ENCODE results near the gene MFSD11.
"Not testable (repeated sequence)": the region's sequence is repeated elsewhere in the genome, so short reads cannot be mapped to it uniquely, and the experiment has no call there.

The MFSD11 gene

DNA sequence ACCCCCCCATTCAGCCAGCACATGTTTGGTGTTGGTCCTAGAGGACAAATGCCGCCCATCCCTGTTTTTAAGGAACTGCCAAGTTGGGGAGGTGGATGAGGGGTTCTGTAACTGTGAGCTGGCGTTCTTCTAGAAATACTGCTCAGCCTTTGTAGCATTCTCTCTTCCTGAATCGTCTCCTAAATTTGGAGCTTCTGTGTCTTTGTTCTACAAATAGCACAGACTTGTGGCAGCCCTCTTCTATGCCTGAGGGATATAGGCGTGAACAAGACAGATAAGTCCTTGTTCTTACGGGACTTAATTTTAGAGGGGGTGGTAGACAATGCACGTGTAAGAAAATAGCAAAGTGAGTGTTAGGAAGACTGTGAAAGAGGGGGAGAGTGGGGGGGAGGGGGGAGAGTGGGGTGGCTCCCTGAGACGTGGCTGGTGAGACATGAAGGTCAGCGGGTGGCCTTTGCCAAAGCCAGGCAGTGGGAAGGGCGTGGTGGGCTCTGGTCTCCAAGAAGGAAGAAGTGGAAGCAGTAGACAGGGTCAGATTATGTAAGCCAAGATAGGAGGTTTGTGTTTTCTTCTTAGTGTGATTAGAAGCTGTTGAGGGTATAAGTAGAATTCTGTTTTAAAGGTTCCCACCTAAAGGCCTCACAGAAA, 9.9 kb downstream of the MFSD11 start:
- no peak for DNase-seq (ENCODE audit: low spot score)

- no peak for DNase-seq (ENCODE audit: low spot score)
These were observed 10.7 kb downstream of the MFSD11 start for GRCh38 chr17:76748657-76749056.

DNA sequence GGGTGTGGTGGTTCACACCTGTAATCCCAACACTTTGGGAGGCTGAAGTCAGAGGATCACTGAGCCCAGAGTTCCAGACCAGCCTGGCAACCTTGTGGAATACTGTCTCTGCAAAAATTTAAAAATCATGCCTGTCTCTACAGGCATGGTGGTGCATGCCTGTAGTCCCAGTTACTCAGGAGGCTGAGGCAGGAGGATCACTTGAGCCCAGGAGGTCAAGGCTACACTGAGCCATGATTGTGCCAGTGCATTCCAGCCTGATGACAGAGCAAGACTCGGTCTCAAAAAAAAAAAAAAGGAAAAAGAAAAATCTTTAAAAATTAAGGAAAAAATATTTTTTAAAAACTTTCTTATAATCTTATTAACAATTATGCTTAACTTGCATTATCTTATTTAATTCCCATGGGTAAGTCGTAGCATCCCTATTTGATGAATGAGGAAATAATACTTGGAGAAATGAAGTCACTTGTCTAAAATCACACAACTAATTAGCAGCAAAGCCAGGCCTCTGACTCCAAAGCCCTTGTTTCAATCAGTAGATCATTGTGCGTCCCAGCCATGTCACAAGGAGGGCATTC, 13.6 kb downstream of the MFSD11 start:
- DNase-seq (ENCODE audit: low spot score) = no peak

GRCh38 chr17:76752006-76752405, 14.1 kb downstream of the MFSD11 start:
- DNase-seq (ENCODE audit: low spot score) = no peak

DNA sequence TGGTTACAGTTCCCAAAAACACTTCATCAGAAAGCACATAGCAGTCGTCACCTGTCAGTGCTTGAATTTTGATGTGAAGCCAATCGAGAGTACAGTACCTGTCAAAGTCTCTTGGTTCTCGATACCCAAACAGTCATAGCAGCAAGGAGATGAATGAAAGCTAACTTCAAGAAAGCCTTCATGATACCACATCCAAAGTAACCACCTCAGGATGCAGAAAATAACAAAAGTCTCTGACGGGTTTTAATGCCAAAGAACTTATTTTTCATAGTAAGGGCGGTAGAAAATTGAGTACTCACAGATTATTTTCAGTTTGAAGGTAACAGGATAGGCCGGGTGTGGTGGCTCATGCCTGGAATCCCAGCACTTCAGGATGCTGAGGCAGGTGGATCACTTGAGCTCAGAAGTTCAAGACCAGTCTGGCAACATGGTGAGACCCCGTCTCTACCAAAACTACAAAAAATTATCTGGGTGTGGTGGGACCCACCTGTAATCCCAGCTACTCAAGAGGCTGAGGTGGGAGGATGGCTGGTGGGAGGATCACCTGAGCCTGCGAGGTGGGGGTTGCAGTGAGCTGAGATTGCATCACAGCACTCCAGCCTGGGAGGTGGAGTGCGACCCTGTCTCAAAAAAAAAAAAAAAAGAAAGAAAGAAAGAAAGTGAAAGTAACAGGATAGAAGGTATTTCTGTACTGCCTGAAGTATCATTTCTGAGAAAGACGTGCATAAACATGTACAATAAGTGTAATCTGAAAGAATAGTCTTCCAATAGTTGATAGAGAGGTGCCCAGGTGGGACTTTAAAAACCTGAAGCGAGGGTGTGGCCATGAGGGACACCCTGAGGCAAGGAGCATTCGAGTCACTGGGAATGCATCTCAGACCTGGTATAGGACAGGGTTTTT, 15.4 kb downstream of the MFSD11 start:
- no peak for DNase-seq (ENCODE audit: low spot score)

- no peak for DNase-seq (ENCODE audit: low spot score)
These were observed 17.4 kb downstream of the MFSD11 start for GRCh38 chr17:76755285-76755684.

GRCh38 chr17:76757256-76757655, 19.3 kb downstream of the MFSD11 start:
- DNase-seq (ENCODE audit: low spot score) = no peak

DNA sequence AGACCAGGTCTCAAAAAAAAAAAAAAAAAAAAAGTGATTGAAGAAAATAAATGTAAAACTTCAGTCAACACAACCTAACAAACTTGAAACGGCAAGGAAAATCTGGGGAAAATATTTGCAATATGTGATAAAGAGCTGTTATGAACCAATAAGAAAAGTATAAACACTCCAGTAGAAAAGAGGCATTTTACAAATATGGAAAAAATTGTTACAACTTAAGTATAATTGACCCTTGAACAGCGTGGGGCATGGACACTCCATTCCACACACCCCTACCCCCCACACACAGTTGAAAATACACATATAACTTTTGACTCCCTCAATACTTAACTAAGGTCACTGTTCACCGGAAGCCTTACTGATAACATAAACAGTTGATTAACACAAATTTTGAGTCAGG, 20.7 kb downstream of the MFSD11 start:
- no peak for DNase-seq (ENCODE audit: low spot score)

DNA sequence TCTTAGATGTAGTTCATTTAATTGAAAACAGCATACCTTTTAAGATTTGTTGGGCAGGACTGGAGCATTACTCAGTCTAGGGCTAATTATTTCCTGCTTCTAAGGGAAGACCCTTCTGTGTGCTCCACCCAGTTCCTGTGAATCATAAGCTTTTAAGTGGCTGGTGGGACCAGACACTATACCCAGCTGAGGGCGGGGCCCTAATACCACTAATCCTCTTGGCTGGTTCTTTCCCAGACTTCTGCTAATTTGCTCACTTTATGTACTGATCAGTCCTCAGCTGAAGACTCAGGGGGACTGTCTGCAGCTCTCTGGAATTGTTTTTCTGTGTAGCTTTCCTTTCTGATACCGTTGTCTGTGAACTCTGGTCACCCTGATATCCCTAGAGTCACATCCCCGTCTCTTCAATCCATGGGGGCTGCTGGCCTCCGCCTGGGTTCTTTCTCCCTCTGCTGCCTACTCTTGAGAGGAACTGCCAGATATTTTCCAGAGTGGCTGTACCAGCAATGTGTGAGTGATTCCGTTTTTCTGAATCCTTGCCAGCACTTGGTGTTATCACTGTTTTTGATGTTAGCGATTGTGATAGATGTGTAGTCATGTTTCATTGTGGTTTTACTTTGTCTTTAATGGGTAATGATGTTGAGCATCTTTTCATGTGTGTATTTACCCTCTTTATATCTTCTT, 35.1 kb downstream of the MFSD11 start:
- DNase-seq (ENCODE audit: low spot score) = no peak

DNA sequence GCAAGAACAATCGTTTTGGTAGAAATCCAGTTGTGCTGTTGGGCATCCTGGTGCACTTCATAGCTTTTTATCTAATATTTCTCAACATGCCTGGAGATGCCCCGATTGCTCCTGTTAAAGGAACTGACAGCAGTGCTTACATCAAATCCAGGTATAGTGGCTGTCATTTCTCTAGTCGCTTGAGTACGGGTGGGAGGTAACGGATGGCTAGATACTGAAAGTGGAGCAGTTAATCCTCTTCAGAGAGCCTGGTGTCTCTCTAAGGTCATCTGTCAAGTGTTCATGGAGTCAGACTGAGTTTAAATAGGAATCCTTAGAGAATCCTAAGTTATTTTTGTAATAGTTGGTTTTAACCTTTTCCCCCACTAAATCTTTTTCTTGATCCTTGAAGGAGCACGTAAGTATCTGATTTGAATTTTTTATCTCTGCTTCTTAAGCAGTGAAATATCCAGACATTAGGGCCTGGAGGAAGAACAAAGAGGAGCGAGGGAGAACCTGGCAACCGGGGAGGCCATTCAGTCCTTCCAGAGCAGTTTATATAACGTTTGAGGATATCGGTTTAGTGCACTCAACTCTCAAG, 37.2 kb downstream of the MFSD11 start:
- no peak for DNase-seq (ENCODE audit: low spot score)

- no peak for DNase-seq (ENCODE audit: low spot score)
These were observed 43.4 kb downstream of the MFSD11 start for GRCh38 chr17:76781056-76781982.

- DNase-seq (ENCODE audit: low spot score) = no peak
These were observed 45.2 kb downstream of the MFSD11 start for GRCh38 chr17:76783146-76783545.

- no peak for DNase-seq (ENCODE audit: low spot score)
These were observed 47.0 kb downstream of the MFSD11 start for GRCh38 chr17:76784926-76785325.

- DNase-seq (ENCODE audit: low spot score) = not testable (repeated sequence)
These were observed 49.9 kb downstream of the MFSD11 start for GRCh38 chr17:76787866-76788265.

DNA sequence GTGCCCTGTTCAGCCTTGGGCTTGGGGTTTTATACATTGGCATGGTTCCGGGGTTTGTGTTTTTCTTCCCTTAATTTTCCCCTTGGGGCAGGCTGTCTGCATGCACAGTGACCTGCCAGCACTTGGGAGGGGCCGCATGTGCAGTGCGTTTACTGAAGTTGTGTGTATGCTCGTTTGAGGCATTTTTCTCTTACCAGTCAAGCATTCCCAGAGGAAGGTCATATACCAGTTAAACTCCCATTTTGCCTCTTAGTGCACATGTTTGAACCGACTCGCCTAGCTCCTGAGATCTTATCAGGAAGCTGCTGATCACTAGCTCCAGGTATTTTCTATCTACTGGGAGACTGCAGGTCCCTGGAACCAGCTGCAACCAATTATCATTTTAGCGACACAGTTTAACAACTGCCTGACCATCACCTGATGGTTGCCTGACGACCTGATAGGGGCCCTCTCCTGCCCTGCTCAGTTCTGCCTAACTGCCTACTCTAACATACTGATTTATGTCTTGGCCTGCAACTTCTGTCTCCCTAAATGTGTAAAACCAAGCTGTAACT, 51.4 kb downstream of the MFSD11 start:
- DNase-seq (ENCODE audit: low spot score) = no peak

- DNase-seq (ENCODE audit: low spot score) = peak; percentile 22
These were observed 53.4 kb downstream of the MFSD11 start for GRCh38 chr17:76791053-76791980.

DNA sequence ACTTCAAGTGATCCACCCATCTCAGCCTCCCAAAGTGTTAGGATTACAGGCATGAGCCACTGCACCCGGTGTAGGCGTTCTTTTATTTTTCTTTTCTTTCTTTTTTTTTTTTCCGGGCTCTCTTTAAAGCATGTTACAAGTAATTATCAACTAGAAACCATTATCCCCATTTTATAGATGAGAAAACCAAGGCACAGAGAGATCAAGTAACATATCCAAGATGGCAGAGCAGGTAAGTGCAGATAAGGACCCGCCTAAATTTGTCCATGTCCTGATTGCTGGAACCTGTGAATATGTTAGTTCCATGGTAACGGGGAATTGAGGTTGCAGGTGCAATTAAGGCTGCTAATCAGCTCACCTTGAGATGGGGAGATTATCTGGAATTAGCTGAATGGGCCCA, 54.4 kb downstream of the MFSD11 start:
- DNase-seq (ENCODE audit: low spot score) = no peak

- DNase-seq (ENCODE audit: low spot score) = no peak
These were observed 55.9 kb downstream of the MFSD11 start for GRCh38 chr17:76793775-76794174.

GRCh38 chr17:76796081-76796480, 58.2 kb downstream of the MFSD11 start:
- no peak for DNase-seq (ENCODE audit: low spot score)
